H7 (cell line): Measurements from ENCODE around the gene KRTAP4-5. TPM values are rescaled to one million over a fixed set of nuclear protein-coding genes. Genes with fewer than 3 reads are reported as not detected.
"Not testable (repeated sequence)": the region's sequence is repeated elsewhere in the genome, so short reads cannot be mapped to it uniquely, and the experiment has no call there.

ENCODE experiments used
- DNase-seq: peaks from one replicate; pipeline ENCODE4 v3.0.0; 2012
- H3K27me3 ChIP-seq: 2 replicates; pipeline ENCODE4 v1.6.0; 2011; ENCODE audit warnings: mild to moderate bottlenecking, low read length; ENCODE audit not compliant: control insufficient read depth, insufficient read depth
- H3K36me3 ChIP-seq: replicated peaks from 2 replicates; pipeline ENCODE4 v1.5.1; 2011; ENCODE audit warnings: low read length; ENCODE audit not compliant: control insufficient read depth, insufficient read depth
- H3K4me3 ChIP-seq: 2 replicates; pipeline ENCODE4 v1.5.1; 2011; ENCODE audit warnings: low read depth, mild to moderate bottlenecking, control low read depth, low read length, moderate library complexity; ENCODE audit not compliant: insufficient read depth
- total RNA-seq: library from RNA; depleted of rRNA; stranded (reverse); fragments of >200 nt; shearing (Covaris generic); gene quantifications from 2 replicates; pipeline ENCODE4 v1.2.3, GENCODE V29; 2014

Gene KRTAP4-5
- total RNA-seq, 1 experiment from 2014 or later = not detected

DNA sequence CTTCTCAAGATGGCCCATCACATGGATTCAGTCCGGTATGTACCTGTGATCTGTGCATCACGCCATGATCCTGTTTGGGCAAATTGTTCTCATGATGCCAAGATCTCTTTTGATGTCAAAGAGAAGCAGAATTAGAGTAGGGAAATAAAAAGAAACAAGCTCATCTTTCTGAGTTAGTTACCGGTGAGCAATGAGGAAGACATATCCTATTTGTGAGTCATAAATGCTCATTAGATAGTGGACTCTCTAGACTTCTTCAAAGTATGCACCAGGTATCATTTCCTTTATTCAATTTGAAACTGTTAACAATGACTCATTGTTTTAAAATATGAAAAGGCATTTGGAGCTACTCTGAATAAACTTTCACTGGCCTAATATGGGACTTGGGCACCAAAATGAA is 17.6 kb downstream of the KRTAP4-5 start:
- Histone ChIP-seq H3K27me3 (no peaks in the 10 kb centered on the region), H3K4me3 (no peak overlapping the region)
- DNase-seq = no peak

DNA sequence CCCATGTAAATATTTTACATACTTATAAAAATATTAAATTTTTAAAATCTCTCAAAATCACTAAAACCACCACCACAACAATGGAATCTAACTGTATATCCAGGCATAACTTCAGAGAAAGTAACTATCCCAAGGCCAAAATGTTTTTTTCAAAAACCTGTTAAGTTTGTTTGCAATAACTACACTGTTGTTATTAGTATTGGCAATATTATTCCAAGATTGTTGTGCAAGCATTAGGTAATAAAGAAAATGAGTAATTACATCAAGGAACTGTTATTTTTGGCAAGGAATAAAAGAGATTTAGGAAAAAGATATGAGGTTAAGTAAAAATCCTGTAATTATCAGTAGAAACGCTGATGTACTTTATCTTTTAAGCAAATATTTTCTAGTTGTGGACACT is 22.3 kb downstream of the KRTAP4-5 start:
- Histone ChIP-seq H3K27me3 (no peaks in the 10 kb centered on the region), H3K36me3 (no peaks in the 10 kb centered on the region)
- DNase-seq = no peak

More for the DNA sequence above, 17.6 kb downstream of the KRTAP4-5 start:
- H3K36me3 ChIP-seq = no peaks in the 10 kb centered on the region

DNA sequence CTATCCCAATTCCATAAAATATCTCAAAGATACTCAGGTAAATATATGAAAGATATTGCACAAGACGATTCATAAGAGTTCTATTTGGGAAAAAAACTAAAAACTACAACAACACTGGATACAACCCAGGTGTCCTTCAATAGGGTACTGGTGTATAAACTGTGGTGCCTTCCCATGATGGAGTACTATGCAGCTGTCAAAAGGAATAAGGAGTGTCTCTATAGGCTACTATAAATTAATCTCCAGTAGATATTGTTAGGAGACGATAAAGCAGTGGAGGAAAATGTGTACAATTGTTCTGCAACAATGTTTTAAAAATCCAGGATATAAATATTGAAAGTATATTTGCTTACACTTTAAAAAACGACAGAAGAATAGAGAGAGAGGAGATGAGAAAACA is 23.2 kb downstream of the KRTAP4-5 start:
- Histone ChIP-seq H3K4me3 (no peak overlapping the region), H3K27me3 (no peaks in the 10 kb centered on the region)

More for the DNA sequence above, 22.3 kb downstream of the KRTAP4-5 start:
- H3K4me3 ChIP-seq = no peak overlapping the region

DNA sequence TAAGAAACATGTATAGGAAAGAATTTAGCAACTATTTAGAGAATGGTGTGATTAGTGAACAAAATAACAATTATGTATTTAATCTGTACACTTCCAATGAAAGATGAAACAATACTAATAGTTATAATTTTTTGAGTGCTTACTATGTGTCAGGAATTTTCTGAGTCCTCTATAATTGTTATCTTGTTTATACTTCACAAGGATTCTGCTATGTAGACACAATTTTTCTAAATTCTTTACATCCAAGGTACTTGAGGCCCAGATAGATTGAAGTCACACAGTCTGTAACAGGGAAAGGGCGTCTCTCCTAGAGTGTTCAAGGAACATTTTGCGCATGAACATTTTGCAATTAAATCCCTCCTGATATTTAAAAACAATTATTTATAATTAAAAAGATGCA is 24.6 kb downstream of the KRTAP4-5 start:
- Histone ChIP-seq H3K27me3 (no peaks in the 10 kb centered on the region), H3K36me3 (no peaks in the 10 kb centered on the region), H3K4me3 (no peak overlapping the region)
- DNase-seq = no peak

More for the DNA sequence above, 23.2 kb downstream of the KRTAP4-5 start:
- no peak for DNase-seq
- H3K36me3 ChIP-seq = no peaks in the 10 kb centered on the region

DNA sequence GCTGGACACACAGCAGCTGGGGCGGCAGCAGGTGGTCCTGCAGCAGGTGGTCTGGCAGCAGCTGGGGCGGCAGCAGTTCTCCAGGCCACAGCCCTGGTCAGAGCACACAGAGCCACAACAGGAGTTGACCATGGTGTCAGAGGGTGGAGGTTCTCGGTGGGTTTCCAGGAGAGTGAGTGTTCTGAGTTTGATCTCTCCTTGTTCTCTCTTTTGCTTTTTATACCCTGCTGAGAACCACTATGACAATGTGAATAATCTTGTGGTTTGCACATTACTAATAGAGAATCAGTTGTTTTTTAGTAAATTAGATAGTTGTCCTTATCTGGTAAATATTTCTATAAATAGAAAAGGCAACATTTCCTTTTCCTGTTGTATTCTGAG is 25.6 kb downstream of the KRTAP4-5 start, which contains the start of gene KRTAP4-12:
Gene KRTAP4-12, minus strand, starts transcription at position 192 of the 381 bp plus-strand sequence. Its CDS starts 60 bp downstream, at position 132.
- not testable (repeated sequence) for DNase-seq, H3K27me3 ChIP-seq, H3K4me3 ChIP-seq, H3K36me3 ChIP-seq

DNA sequence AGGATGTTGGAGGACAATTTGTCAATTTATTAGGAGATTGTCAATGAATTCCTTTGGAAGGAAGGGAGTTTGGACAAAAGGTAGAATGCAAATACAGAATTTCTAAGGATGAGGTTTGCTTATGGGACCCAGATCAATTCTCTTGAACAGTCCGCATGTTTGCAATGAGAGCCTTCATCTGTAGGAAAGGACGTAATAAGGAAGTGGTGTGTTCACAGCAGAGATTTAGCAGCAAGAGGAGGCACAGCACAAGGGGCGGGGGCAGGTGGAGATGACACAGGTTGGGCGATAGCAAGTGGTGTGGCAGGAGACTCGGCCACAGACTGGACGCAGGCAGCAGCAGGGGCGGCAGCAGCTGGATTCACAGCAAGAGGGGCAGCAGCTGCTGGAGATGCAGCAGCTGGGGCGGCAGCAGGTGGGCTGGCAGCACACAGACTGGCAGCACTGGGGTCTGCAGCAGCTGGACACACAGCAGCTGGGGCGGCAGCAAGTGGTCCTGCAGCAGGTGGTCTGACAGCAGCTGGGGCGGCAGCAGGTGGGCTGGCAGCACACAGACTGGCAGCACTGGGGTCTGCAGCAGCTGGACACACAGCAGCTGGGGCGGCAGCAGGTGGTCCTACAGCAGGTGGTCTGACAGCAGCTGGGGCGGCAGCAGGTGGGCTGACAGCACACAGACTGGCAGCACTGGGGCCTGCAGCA is 26.2 kb downstream of the KRTAP4-5 start:
- not testable (repeated sequence) for H3K36me3 ChIP-seq, DNase-seq, H3K27me3 ChIP-seq, H3K4me3 ChIP-seq

DNA sequence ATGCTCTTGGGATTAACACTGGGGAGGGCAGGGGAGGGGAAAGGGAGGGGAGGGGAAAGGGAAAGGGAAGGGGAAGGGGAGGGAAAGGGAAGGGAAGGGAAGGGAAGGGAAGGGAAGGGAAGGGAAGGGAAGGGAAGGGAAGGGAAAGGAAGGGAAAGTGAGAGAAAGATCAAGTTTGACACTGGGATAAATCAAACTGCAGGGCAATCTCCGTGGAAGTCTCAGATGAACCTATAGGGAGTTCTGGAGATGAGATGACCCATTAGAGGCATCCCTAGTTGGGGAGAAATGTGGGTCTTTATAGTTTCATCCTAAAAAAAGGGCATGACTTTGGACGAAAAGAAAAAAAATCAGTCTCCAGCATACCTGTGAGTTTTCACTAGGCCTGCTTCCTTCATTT is 27.9 kb downstream of the KRTAP4-5 start:
- Histone ChIP-seq H3K27me3 (no peaks in the 10 kb centered on the region), H3K4me3 (no peak overlapping the region), H3K36me3 (no peaks in the 10 kb centered on the region)
- no peak for DNase-seq

DNA sequence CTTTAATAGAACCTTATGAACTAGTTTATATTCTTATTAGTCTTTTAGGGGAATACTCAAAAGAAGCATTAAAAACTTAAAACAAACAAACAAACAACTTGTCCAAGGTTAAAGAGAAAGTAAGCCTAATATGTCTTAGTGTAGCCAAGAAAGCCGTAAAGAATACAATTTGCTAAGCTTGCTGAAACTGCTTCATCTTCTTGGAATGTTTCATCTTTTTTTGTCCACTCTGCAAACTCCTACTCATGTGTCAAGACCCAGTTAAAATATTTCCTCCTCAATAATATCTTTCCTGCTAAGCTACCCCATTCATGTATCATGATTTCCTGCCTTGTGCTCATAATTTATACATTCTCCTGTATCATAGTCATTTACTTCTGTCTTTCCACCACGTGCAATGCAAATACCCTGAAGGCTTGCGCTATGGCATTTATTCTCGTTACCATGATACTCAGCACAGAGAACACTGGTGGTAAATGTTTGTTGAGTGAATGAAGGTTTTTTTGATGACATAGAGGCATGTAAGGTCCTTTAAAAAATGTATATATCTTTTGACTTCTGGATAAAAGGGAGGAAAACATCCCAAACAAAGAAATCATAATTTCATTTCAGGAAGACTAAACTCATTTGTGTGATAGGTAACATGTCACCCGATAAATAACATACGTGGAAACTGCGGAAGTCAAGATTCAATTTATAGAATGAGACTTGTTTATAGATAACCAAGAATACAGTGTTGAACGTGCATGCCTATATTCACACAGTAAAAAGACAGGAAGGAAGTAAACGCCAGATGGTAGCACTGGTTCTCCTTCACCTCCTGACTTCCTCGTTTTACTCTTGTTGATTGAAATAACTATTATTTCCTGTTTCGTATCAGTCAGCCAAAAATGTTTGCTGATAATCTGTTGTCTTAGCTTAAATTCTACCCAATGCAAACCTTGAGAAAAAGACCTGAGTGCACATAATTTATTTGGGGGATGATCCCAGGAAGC is 29.6 kb downstream of the KRTAP4-5 start:
- H3K4me3 ChIP-seq, H3K27me3 ChIP-seq, DNase-seq, H3K36me3 ChIP-seq: not testable (repeated sequence)

DNA sequence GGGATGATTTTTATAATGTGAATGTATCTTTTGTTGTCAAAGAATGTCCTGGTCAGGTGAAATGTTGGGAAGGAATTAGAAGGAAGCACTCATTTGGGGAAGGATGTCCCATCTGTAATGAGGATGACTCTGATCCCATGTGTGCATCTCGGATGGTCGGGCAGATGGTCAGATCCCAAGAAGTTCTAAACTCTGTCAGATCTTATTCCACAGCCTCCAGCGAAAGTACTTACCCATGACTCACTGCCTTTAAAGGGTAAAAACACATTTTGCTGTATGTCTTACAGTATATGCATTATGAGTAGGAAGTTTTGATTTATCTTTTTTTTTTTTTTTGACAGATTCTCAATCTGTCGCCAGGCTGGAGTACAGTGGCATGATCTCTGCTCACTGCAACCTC is 30.9 kb downstream of the KRTAP4-5 start:
- H3K4me3 ChIP-seq = no peak overlapping the region
- no peaks in the 10 kb centered on the region for H3K27me3 ChIP-seq
- no peaks in the 10 kb centered on the region for H3K36me3 ChIP-seq
- DNase-seq = no peak

DNA sequence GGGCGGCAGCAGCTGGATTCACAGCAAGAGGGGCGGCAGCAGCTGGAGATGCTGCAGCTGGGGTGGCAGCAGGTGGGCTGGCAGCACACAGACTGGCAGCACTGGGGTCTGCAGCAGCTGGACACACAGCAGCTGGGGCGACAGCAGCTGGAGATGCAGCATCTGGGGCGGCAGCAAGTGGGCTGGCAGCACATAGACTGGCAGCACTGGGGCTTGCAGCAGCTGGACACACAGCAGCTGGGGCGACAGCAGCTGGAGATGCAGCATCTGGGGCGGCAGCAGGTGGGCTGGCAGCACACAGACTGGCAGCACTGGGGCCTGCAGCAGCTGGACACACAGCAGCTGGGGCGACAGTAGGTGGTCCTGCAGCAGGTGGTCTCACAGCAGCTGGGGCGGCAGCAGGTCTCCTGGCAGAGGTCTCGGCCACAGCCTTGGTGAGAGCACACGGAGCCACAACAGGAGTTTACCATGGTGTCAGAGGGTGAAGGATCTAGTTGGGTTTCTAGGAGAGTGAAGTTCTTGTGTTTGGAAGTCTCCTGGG is 31.7 kb downstream of the KRTAP4-5 start, which contains the start of gene KRTAP4-11:
Gene KRTAP4-11, minus strand, starts transcription at position 528 of the 541 bp plus-strand sequence. Its CDS starts 58 bp downstream, at position 470.
- not testable (repeated sequence) for H3K27me3 ChIP-seq, H3K4me3 ChIP-seq, H3K36me3 ChIP-seq, DNase-seq

DNA sequence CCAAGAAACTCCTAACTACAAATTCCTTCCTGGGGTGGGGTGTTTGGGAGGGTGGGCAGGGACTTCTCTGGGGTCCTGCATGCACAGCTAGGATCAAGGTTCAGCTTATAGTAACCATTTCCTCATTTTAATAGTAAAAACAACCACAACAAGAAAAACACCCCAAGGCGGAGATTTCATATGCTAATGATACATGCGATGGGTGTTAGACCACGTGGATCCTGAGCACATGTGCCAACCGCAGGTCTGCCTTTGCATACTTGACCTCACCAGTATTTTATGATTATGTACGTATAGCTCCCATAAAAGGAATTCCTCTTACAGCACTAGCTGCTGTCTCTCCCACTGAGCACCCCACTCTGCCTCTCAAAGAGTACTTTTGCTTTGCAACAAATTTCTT is 33.3 kb downstream of the KRTAP4-5 start:
- H3K36me3 ChIP-seq = no peaks in the 10 kb centered on the region
- DNase-seq = no peak

DNA sequence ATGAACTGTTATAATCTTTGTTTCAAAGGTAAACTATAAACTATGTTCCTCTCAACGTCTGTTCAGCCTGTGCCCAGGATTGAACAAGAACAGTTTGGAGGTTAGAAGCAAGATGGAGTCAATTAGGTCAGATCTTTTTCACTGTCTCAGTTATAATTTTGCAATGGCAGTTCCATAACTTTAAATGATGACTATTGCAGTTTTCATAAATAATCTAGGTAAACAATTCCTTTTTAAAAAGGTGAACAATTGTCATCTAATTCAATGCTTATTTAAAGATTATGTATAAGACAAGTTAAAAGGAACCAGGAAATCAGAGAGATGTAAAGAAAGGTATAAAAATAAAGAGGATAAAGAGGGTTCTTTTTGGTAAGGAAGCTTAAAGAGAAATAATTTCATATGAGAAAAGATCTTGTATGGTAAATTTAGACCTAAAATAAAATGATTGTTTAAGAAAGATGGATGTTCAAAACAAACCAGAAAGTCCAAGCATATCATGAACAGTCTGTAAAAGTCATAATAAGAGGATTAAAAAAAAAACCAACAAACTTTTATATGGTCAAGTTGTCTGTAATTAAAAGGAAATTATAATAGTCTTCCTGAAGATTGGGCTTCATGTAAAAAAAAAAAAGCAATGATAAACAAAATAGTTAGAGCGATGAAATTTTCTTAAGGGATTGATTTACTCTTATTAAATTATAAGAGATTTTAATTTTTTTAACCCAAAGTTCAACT is 38.3 kb downstream of the KRTAP4-5 start:
- no peaks in the 10 kb centered on the region for H3K36me3 ChIP-seq
- no peak overlapping the region for H3K4me3 ChIP-seq
- no peak for DNase-seq

More for the DNA sequence above, 33.3 kb downstream of the KRTAP4-5 start:
- Histone ChIP-seq H3K27me3 (no peaks in the 10 kb centered on the region), H3K4me3 (no peak overlapping the region)

DNA sequence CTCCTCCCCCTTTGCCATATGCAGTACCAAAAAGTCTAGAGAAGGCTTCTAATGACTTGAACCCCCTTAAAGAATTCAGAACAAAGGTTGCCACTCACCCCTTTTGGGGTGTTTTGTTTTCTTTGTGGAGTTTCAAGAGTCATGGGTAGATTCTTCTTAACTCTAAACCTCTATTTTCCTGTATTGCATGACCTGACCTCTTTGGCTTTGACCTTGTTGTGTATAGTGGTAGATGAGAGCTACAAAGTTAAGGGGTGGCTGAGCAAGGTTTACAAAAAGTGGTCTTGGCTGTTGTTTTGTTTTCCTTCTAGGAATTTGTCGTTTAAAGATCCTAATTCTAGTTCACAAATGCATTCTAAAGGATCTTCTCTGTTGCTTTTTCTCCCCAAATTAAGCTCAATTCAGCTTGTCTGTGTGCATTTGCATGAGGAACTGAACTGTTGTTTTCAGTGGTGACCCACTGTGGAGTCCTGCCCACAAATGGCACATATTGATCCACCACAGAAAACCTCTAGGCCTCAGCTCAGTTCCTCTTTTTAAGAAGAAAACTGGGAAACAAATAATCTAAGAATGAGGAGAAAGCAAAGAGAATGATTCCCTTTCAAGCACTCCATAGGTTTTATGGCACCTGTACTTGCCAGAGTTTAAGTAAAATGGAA is 40.8 kb downstream of the KRTAP4-5 start:
- H3K4me3 ChIP-seq = not testable (repeated sequence)

More for the DNA sequence above, 38.3 kb downstream of the KRTAP4-5 start:
- H3K27me3 ChIP-seq = no peaks in the 10 kb centered on the region

More for the DNA sequence above, 40.8 kb downstream of the KRTAP4-5 start:
- not testable (repeated sequence) for DNase-seq, H3K36me3 ChIP-seq, H3K27me3 ChIP-seq
